Parathyroid adenoma (tissue), 2 donors: ENCODE measurements around the gene PACRGL.
A peak's percentile ranks its signal among the peaks of the same experiment; 100 is the strongest.

ENCODE experiments used
- H2AFZ ChIP-seq: fragments of 300-600 bp; sonication (generic); one replicate; pipeline ENCODE4 v1.7.0; 2017; ENCODE audit warnings: antibody characterized with exemption, mild to moderate bottlenecking
- H3K27ac ChIP-seq: fragments of 300-600 bp; sonication (generic); one replicate; pipeline ENCODE4 v1.7.0; 2017
- H3K27me3 ChIP-seq: fragments of 300-600 bp; sonication (generic); one replicate; pipeline ENCODE4 v1.7.0; 2017; ENCODE audit warnings: low read length; ENCODE audit not compliant: control insufficient read depth, insufficient read depth
- H3K36me3 ChIP-seq: fragments of 300-600 bp; sonication (generic); one replicate; pipeline ENCODE4 v1.7.0; 2017; ENCODE audit warnings: low read length; ENCODE audit not compliant: control insufficient read depth, insufficient read depth
- H3K4me1 ChIP-seq: fragments of 300-600 bp; sonication (generic); one replicate; pipeline ENCODE4 v1.7.0; 2017; ENCODE audit warnings: control low read depth
- H3K4me2 ChIP-seq: fragments of 300-600 bp; sonication (generic); one replicate; pipeline ENCODE4 v1.7.0; 2017; ENCODE audit warnings: low read length
- H3K4me3 ChIP-seq: fragments of 300-600 bp; sonication (generic); one replicate; pipeline ENCODE4 v1.7.0; 2017; ENCODE audit warnings: low read depth, low read length
- H3K79me2 ChIP-seq: fragments of 300-600 bp; sonication (generic); one replicate; pipeline ENCODE4 v1.7.0; 2017; ENCODE audit warnings: control low read depth
- H3K9ac ChIP-seq: fragments of 300-600 bp; sonication (generic); one replicate; pipeline ENCODE4 v1.7.0; 2017; ENCODE audit warnings: mild to moderate bottlenecking
- H3K9me3 ChIP-seq: fragments of 300-600 bp; sonication (generic); one replicate; pipeline ENCODE4 v1.7.0; 2017; ENCODE audit warnings: low read length; ENCODE audit not compliant: control insufficient read depth
- TF ChIP-seq, protein P1 (sequence below): fragments of 300-600 bp; sonication (generic); IDR thresholded peaks from one replicate; pipeline ENCODE4 v1.7.0; 2017; ENCODE audit warnings: antibody characterized with exemption, mild to moderate bottlenecking
- donor health status: primary hyperparathyroidism.

Gene PACRGL

DNA sequence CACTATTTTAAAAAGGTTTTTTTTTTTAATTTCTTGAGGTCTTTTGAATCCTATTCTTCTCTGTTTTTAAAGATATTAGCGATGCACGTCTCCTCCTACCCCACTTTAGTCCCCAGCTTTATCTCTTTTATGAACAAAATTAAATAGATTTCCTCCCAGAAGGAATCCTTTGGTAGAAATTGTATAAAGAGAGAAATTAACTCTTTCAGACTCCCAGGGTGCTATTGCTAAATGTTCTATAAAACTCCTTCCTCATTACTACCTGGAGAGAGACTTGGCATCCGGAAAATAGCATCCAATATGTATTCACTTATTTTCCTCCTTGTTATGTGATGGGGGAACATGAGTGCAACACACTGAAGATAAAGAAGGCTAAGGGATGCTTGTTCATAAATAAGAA is 16.5 kb upstream of the PACRGL start:
- H3K4me1 ChIP-seq, result no peaks in the 10 kb centered on the region
- H3K9me3 ChIP-seq, result no peaks in the 10 kb centered on the region
- no peak overlapping the region for H3K27ac ChIP-seq
- no peak overlapping the region for H3K4me3 ChIP-seq
- H3K9ac ChIP-seq, result no peak overlapping the region
- no peak overlapping the region for H2AFZ ChIP-seq
- no peak overlapping the region for H3K4me2 ChIP-seq
- no peaks in the 10 kb centered on the region for H3K27me3 ChIP-seq
- TF ChIP-seq, protein P1, sequence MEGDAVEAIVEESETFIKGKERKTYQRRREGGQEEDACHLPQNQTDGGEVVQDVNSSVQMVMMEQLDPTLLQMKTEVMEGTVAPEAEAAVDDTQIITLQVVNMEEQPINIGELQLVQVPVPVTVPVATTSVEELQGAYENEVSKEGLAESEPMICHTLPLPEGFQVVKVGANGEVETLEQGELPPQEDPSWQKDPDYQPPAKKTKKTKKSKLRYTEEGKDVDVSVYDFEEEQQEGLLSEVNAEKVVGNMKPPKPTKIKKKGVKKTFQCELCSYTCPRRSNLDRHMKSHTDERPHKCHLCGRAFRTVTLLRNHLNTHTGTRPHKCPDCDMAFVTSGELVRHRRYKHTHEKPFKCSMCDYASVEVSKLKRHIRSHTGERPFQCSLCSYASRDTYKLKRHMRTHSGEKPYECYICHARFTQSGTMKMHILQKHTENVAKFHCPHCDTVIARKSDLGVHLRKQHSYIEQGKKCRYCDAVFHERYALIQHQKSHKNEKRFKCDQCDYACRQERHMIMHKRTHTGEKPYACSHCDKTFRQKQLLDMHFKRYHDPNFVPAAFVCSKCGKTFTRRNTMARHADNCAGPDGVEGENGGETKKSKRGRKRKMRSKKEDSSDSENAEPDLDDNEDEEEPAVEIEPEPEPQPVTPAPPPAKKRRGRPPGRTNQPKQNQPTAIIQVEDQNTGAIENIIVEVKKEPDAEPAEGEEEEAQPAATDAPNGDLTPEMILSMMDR, result no peak
- H3K36me3 ChIP-seq, result no peaks in the 10 kb centered on the region
- no peaks in the 10 kb centered on the region for H3K79me2 ChIP-seq

DNA sequence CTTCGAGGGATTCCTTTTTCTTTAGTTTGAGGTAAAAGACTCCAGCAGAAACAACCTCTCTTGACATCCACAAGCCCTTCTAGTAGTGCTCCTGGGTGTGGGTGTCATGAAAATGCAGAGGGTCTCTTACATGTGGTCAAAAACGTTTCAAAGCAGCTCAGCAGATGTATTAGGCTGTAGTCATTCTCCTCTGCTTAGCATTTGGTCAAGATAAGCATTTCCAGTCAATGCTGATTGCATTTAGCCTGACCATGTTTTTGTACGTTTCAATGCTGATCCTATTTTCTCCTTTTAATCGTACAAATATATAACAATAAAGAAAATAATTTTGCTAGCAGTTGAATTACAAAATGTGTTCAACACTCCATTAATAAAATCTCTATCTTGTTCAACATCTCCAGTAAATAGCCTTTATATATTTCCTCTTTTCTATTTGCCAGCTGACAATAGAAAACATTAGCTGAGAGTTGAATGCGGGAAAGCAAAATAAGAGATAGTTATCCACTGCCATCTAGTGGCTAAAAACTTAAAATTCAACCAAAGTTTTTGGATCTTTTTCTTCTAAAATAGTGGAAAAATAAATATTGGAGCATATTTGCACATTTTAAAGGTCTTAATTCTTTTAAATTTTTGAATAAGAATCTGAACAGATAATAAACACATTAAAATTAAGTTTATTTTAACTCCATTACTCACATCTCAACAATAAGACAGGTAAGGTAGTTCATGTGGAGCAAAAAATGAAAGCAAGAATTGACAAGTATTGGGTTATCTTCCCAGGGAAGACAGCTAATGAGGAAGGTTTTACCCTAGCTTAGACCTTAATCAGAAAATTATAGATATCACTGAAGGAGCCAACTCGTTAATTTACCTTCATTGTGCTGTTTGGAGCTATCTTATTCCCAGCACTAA is 15.2 kb upstream of the PACRGL start:
- Histone ChIP-seq H2AFZ (no peak overlapping the region), H3K4me2 (no peak overlapping the region), H3K9ac (no peak overlapping the region), H3K9me3 (no peaks in the 10 kb centered on the region), H3K27me3 (no peaks in the 10 kb centered on the region), H3K27ac (no peak overlapping the region), H3K4me3 (no peak overlapping the region), H3K4me1 (no peaks in the 10 kb centered on the region), H3K79me2 (no peaks in the 10 kb centered on the region), H3K36me3 (no peaks in the 10 kb centered on the region)
- TF ChIP-seq, protein P1, result peak; percentile 51

DNA sequence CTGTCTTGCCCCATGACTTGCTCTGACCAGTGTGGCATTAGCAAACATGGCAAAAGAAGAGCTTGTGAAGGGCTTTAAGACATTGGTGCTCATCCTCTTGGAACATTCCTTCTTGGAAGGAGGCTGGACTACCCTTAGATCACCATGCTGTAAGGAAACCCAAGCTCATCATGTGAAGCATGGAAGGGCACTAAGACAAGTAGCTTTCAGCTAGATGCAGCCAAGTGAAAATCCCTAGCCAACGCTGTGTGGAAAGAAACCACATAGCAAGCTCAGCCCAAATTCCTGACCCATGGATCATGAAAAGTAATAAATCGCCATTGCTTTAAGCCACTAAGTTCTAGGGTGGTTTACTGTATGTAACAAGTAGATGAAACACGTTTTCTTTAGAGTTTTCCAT is 12.4 kb upstream of the PACRGL start:
- Histone ChIP-seq H3K4me1 (no peaks in the 10 kb centered on the region), H3K79me2 (no peaks in the 10 kb centered on the region), H3K9ac (no peak overlapping the region), H3K4me2 (no peak overlapping the region), H3K36me3 (no peaks in the 10 kb centered on the region), H3K9me3 (no peaks in the 10 kb centered on the region), H2AFZ (no peak overlapping the region), H3K27me3 (no peaks in the 10 kb centered on the region), H3K27ac (no peak overlapping the region), H3K4me3 (no peak overlapping the region)
- TF ChIP-seq, protein P1, result no peak

DNA sequence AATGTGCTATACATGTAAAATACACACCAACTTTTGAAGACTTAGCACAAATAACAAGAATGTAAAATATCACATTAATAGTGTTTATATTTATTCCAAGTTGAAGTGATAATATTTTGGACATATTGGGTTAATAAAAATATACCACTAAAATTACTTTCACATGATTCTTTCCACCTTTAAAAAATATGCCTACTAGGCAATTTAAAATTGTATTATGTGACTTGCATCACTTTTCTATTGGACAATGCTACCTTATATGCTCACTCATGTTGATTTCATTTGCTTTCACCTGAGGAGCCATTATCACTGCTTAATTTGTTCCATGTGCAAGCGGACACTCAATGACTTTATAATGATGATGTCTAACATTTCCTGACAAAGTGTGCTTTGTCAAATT is 3.4 kb upstream of the PACRGL start:
- TF ChIP-seq, protein P1, result no peak
- H3K27me3 ChIP-seq, result no peaks in the 10 kb centered on the region
- H3K4me1 ChIP-seq, result no peaks in the 10 kb centered on the region
- H3K9ac ChIP-seq, result no peak overlapping the region
- H3K4me3 ChIP-seq, result no peak overlapping the region
- no peaks in the 10 kb centered on the region for H3K79me2 ChIP-seq
- H3K4me2 ChIP-seq, result no peak overlapping the region
- no peak overlapping the region for H2AFZ ChIP-seq
- no peak overlapping the region for H3K27ac ChIP-seq
- no peaks in the 10 kb centered on the region for H3K9me3 ChIP-seq
- no peaks in the 10 kb centered on the region for H3K36me3 ChIP-seq

DNA sequence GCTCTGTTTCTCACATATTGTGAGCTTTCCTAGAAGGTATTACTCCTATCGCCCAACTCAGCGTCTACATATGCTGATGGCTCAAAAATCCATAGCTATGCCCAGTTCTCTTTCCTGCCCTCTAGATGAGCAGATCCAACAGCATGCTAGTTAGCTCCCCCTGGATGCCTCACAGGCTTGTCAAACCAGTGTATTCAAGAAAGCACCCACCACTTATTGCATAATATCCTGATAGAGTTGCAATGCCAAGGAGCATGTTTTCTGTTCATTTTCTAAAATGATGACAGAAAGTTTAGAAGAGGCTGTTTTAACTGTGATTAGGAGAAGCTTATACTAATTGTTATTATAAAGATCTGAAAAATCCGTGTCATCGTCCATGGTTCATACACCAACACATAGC is 1.9 kb upstream of the PACRGL start:
- Histone ChIP-seq H3K27me3 (no peaks in the 10 kb centered on the region), H3K27ac (no peak overlapping the region), H3K9me3 (no peaks in the 10 kb centered on the region), H3K9ac (no peak overlapping the region), H3K4me3 (no peak overlapping the region), H3K4me2 (no peak overlapping the region), H2AFZ (no peak overlapping the region), H3K36me3 (no peaks in the 10 kb centered on the region), H3K79me2 (no peaks in the 10 kb centered on the region), H3K4me1 (no peaks in the 10 kb centered on the region)
- TF ChIP-seq, protein P1, result no peak
